AG09309 (cell line): ENCODE measurements around the gene UBXN6.

ENCODE experiments used
- DNase-seq: peaks from one replicate; pipeline ENCODE4 v3.0.0-alpha.2; 2010; ENCODE audit warnings: low read depth
- H3K4me3 ChIP-seq: 2 replicates; pipeline ENCODE4 v1.5.1; 2011; ENCODE audit warnings: mild to moderate bottlenecking, low read depth, low read length, moderate library complexity; ENCODE audit not compliant: control insufficient read depth
- TF ChIP-seq, protein P1 (sequence below): IDR thresholded peaks from 2 replicates; pipeline ENCODE4 v1.5.1; 2011; ENCODE audit warnings: mild to moderate bottlenecking, low read depth, low read length, inconsistent platforms; ENCODE audit not compliant: insufficient read depth, control insufficient read depth; ENCODE audit errors: missing control alignments

The UBXN6 gene

GRCh38 chr19:4499855-4500254 lies 42.3 kb upstream of the UBXN6 start:
- TF ChIP-seq, protein P1, sequence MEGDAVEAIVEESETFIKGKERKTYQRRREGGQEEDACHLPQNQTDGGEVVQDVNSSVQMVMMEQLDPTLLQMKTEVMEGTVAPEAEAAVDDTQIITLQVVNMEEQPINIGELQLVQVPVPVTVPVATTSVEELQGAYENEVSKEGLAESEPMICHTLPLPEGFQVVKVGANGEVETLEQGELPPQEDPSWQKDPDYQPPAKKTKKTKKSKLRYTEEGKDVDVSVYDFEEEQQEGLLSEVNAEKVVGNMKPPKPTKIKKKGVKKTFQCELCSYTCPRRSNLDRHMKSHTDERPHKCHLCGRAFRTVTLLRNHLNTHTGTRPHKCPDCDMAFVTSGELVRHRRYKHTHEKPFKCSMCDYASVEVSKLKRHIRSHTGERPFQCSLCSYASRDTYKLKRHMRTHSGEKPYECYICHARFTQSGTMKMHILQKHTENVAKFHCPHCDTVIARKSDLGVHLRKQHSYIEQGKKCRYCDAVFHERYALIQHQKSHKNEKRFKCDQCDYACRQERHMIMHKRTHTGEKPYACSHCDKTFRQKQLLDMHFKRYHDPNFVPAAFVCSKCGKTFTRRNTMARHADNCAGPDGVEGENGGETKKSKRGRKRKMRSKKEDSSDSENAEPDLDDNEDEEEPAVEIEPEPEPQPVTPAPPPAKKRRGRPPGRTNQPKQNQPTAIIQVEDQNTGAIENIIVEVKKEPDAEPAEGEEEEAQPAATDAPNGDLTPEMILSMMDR, result no peak
- no peak for DNase-seq
- no peak overlapping the region for H3K4me3 ChIP-seq

DNA sequence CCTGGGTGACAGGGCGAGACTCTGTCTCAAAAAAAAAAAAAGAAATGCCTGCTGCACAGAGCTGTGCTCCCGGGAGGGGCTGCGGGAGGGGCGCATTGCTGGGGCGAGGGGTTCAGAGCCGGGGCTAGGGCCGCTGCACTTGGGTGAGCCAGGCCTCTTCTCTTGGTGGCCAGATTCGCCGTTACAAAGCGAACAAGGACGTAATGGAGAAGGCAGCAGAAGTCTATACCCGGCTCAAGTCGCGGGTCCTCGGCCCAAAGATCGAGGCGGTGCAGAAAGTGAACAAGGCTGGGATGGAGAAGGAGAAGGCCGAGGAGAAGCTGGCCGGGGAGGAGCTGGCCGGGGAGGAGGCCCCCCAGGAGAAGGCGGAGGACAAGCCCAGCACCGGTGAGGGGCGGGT lies 41.7 kb upstream of the UBXN6 start:
- TF ChIP-seq, protein P1, result no peak
- DNase-seq, result no peak

DNA sequence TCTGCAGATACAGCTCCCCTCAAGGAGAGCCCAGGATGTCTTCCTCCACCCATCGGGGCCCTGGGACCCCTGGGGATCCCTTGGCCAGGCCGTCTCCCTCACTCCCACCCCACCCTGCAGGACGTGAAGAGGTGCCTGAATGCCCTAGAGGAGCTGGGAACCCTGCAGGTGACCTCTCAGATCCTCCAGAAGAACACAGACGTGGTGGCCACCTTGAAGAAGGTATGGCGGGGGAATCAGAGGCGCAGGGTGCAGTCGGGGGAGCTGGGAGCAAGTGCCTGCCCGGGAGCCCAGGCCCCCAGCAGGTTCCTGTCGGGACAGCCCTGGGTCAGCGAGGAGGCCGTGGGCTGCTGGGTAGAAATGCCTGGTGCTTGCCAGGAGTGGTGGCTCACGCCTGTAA lies 41.1 kb upstream of the UBXN6 start:
- DNase-seq, result no peak
- TF ChIP-seq, protein P1, result no peak
- H3K4me3 ChIP-seq, result no peak overlapping the region

More for the DNA sequence above, 41.7 kb upstream of the UBXN6 start:
- H3K4me3 ChIP-seq, result no peak overlapping the region

- TF ChIP-seq, protein P1, result no peak
- DNase-seq, result no peak
- H3K4me3 ChIP-seq, result no peak overlapping the region
Observed at GRCh38 chr19:4497770-4498389, 40.3 kb upstream of the UBXN6 start.

DNA sequence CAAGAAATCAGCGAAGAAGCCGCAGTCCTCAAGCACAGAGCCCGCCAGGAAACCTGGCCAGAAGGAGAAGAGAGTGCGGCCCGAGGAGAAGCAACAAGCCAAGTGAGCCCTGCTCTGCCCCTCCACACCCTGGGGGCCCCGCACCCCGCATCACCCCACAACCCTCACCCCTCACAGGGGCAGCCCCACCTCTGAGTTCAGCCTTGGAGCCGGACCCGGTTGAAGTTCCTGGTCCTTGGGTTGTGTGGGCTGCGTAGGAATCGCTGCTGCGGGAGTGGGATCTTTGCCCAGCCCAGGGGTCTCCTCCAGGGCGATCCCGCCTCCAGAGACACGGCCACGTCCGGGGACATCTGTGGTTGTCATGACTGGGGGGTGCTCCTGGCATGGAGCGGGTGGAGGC lies 38.7 kb upstream of the UBXN6 start:
- H3K4me3 ChIP-seq, result no peak overlapping the region
- TF ChIP-seq, protein P1, result no peak
- DNase-seq, result no peak

DNA sequence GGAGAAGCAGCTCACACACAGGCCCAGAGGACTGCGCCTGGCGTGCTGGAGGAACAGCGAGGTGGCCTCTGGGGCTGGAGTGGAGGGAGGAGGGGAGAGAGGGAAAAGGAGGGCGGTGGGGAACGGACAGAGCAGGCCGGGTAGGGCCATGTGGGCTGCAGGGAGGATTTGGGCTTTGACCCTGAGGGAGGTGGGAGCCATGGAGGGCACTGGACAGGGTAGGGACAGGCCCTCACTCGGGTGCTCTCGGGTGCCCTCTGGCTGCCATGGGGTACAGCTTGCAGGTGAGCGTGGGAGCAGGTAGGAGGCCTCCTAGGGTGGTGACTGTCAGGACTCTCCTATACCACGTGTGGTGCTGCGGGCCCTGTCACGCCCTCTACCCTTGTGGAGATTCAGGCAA lies 37.9 kb upstream of the UBXN6 start:
- TF ChIP-seq, protein P1, result peak; percentile 34
- no peak for DNase-seq
- H3K4me3 ChIP-seq, result no peak overlapping the region

DNA sequence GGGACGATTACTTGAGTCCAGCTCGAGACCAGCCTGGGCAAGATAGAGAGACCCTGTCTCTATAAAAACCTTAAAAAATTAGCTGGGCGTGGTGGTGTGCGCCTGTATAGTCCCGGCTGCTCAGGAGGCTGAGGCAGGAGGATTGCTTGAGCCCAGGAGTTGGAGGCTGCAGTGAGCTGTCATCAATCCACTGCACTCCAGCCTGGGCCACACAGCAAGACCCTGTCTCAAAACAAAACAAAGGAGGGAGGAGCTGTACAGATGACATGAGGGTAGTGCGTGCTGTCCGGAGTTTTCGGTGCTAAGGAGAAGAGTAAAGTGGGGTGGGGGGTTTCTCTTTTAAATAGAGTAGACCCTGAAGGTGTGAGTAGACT lies 37.1 kb upstream of the UBXN6 start:
- TF ChIP-seq, protein P1, result no peak
- no peak overlapping the region for H3K4me3 ChIP-seq
- no peak for DNase-seq
